ENCODE data around the gene NOX5.
A peak's percentile ranks its signal among the peaks of the same experiment; 100 is the strongest.

The NOX5 gene

GRCh38 chr15:69093614-69094013 lies 79.1 kb downstream of the NOX5 start:
- FAIRE-seq, result no peak
- DNase-seq (ENCODE audit: extremely low spot score, insufficient read length, low read depth), result no peak

DNA sequence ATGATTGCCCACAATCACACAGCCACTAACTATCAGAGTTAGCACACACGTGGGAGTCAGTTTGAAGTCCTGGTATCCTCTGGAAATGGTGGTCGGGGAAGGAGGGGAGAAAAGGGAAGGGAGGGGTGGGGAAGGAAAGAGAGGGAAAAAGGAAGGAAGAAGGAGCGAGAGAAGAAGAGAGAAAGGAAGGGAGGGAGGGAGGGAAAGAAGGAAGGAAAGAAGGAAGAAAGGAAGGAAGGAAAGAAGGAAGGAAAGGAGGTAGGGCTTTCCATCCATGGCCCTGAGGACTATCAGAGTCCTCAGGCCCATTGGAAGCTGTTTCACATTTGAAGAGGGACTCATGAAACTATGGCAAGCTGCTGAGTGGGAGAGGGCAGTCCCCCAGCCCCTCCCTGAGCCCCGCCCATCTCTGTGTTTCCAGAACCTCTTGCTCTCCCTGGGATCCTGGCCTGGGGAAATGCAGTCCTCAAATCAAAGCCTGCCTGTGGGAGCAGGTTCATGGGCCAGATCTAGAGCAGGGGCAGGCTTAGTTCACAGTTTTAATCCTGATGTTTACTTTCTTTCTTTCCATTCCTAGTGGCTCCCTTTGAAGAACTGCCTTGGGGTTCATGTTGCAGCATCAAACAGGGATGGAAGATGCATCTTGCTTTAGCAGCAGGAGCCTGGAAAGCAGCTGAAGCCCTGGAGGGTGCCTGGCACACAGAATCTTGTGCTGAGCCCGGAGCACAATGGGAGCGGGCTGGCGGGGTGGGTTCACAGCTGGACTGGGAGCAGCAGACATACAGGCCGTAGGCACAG lies 79.8 kb downstream of the NOX5 start:
- DNase-seq (ENCODE audit: extremely low spot score, insufficient read length, low read depth) (no peak), FAIRE-seq (no peak)

- DNase-seq (ENCODE audit: extremely low spot score, insufficient read length, low read depth) (no peak), FAIRE-seq (no peak)
Measured at GRCh38 chr15:69095274-69095673, 80.8 kb downstream of the NOX5 start.

DNA sequence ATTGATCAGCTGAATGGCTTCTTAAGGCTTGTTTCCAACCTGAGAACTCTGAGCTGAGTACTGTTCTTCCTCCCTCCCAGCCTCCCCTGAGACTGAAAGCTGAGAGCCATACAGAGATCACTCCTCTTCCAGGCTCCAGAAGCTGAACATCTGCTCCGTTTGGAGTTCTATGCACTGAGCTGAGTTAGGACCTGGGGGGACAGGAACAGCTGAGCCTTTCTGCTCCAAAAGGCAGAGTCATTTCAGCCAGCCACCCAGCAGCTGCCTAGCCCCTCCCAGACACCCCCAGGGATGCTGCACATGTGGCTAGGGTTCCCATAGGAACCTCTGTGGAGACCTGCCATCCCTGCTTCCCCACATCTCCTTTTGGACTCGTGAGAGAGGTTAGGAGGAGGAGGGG lies 81.7 kb downstream of the NOX5 start:
- FAIRE-seq (no peak), DNase-seq (ENCODE audit: extremely low spot score, insufficient read length, low read depth) (no peak)

DNA sequence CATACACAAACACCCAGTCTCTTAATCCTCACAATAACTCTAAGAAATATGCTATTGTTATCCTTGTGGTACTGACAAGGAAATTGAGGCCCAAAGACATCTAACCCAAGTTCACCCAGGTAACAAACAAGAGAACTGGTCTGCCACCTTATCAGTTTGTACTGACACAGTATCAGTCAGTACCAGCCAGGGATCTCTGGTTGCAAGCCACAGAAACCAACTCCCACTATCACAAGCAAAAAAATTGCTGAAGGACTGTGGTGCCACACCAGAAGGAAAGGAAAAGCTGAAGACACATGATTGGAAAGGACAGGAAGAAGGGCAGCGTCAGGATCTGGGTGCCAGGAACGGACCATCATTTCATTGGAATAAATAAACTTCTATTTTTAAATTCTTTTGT lies 82.1 kb downstream of the NOX5 start:
- FAIRE-seq (no peak), DNase-seq (ENCODE audit: extremely low spot score, insufficient read length, low read depth) (no peak)

DNA sequence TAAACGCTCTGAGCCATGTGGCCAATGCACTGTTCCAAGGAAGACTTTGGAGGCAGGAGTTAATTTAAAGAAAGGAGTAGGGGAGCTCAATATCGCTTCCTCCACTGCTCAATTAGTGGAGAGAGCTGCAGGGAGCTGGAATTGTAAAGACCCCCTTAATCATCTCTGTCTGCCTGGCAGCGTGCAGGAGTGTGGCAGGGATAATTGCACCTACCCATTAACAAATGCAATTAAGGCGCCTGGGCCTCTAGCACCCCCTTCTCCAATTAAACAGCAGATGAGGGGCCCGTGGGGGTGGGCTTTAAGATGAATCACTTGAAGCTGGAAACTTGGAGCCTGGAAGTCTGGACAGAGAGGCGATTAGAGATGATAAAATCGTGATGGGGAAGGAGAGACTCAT lies 84.3 kb downstream of the NOX5 start:
- FAIRE-seq (no peak), DNase-seq (ENCODE audit: extremely low spot score, insufficient read length, low read depth) (no peak)

DNA sequence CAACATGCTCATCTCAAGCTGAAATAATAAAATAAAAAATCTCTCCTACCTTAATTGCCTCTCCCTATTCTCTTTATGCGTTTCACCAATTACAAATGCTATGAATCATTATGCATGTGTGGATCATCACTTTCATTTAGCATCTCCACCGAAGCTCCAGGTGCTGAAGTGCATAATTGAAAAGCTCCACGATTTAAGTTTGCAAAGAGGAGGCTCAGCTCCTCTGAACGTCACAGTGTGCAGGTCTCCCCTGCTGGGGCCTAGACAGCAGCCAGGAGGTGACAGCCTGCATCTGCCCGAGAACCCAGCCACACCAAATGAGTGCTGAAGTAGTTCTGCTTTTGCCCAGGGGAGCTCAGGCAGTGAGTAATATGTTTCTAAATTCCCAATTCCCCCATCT lies 85.4 kb downstream of the NOX5 start:
- DNase-seq (ENCODE audit: extremely low spot score, insufficient read length, low read depth) (no peak), FAIRE-seq (no peak)

DNA sequence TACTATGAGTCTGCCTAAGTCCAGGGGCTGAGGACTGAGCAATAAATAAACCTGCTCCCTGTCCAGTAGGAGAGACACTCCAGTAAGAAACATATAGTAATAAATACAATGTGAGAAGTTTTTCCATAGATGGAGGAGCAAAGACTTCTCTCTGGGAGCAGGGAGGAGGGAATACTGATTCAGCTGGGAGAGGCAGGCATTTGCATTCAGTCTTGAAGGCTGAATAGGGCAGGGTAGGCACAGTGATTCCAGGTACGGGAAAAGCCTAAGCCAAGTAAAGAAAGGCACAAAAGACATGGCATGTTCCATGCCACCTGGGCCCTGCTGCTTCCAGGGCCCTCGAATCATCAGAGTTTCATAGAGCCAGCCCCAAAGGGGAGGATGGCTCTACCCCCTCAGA lies 86.3 kb downstream of the NOX5 start:
- FAIRE-seq (no peak), DNase-seq (ENCODE audit: extremely low spot score, insufficient read length, low read depth) (no peak)

DNA sequence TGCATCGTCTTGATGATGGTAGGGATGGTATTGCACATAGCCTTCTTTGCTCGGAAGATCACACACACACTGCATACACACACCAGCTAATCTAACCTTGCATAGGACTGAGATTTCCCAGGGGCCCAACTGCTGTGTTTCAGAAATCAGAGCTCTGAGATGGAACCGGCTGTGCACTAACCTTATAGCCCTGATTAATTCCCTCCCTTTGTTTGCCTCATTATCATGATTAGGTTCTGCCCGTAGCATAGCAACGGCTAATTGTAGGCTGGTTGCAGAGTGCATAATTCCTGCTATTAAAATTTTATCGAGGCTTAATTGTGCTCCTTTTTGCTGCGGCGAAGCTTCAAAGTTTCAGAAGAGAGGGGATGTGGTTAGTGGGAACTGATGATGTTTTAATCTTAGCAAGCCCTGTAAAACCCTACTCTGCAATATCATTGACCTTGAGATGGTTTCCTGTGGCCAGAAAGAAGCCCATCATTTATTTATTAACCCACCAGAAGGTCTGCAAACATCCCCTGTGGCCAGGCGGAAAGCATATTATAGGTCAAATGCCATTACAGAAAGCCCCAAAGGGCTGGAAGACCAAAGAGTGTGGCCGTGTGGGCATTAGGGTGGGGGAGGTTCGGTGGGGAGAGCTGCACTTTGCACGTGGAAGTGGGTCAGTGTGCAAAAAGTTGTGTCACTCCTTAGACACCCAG lies 89.7 kb downstream of the NOX5 start:
- DNase-seq (ENCODE audit: extremely low spot score, insufficient read length, low read depth) (peak; percentile 11), FAIRE-seq (peak; percentile 80)

- no peak for FAIRE-seq
- DNase-seq (ENCODE audit: extremely low spot score, insufficient read length, low read depth), result no peak
Measured at GRCh38 chr15:69105451-69105985, 91.0 kb downstream of the NOX5 start.

- no peak for FAIRE-seq
- no peak for DNase-seq (ENCODE audit: extremely low spot score, insufficient read length, low read depth)
Measured at GRCh38 chr15:69107025-69107620, 92.6 kb downstream of the NOX5 start.

Measured in GM18507 (cell line).